Measurements from ENCODE around the gene PBX2. TPM values are rescaled to one million over a fixed set of nuclear protein-coding genes. Genes with fewer than 3 reads are reported as not detected.

Gene PBX2
- total RNA-seq, 2 experiments from 2014 or later, result 69.4 to 73.1 TPM

DNA sequence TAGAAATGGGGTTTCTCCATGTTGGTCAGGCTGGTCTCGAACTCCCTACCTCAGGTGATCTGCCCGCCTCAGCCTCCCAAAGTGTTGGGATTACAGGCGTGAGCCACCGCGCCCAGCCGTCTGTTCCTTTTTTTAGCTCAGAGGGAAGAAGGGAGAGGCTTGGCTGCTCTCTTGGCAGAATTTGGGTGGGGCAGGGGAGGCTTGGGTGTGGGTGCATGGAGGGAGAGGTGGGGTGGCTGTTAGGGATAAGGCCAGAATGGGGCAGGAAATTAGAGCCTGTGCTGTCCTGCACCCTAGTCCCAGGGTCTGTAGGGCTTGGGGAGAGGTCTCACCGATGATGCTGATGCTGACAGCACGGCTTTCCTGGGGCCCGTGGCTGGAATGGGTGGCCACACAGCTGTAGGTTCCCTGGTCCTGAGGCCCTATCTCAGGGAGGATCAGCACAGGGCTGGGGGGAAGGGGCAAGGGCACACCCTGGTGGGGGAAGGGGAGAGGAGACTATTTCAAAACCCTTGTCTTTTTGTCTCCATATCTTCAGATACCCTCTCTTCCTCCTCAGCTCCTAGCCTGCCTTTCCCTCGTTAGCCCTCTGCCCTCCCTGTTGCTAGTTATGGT lies 8.0 kb downstream of the PBX2 start:
- Mint-ChIP-seq H3K4me3 (no peak overlapping the region), H3K36me3 (ENCODE audit: low read depth) (peaks cover 60% of the 10 kb centered on the region), H3K27ac (no peak overlapping the region), H3K9me3 (no peaks in the 10 kb centered on the region), H3K4me1 (peaks cover 48% of the 10 kb centered on the region), H3K27me3 (no peaks in the 10 kb centered on the region)
- ChIA-PET CTCF (interaction anchor here (1.2 kb wide), 1 partner anchor 13 kb away, joined by 4 read pairs; no protein-coding TSS in a partner anchor), POLR2A (interaction anchor here (8.0 kb wide), 1 partner anchor 9 kb away, joined by 155 read pairs; the partner anchor contains the start of genes GPSM3 and PBX2)
- DNase-seq, result no peak

DNA sequence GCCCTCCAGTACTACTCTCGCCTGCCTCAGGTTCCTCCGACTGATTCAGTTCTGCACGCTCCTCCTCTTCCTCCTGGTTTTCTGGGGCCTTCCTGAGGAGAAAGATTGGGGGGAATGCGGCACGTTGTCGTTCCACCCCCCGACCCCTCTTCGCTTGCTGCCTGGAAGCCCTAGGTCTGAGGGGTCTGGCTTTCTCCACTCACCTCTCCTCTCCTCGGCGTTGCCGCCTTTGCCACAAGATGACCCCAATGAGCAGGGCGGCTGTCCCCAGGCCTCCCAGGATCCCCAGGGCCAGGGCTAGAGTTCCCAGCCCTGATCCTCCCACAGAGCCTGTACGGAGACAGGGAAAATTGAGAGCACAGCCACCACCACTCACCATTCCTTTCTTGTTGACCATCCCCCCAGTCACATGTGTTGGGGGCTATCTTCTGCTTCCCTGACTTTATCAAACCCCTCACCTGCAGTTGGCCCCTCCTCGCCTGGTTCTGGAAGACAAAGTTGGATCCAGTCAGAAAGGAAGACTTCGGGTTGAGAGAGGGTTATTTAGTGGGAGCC lies 8.8 kb downstream of the PBX2 start:
- no peaks in the 10 kb centered on the region for H3K27me3 Mint-ChIP-seq
- ChIA-PET POLR2A (interaction anchor here (8.0 kb wide), 1 partner anchor 10 kb away, joined by 155 read pairs; the partner anchor contains the start of genes GPSM3 and PBX2), CTCF (interaction anchor here (1.2 kb wide), 1 partner anchor 14 kb away, joined by 4 read pairs; no protein-coding TSS in a partner anchor)
- no peaks in the 10 kb centered on the region for H3K9me3 Mint-ChIP-seq
- H3K4me1 Mint-ChIP-seq, result peaks cover 48% of the 10 kb centered on the region
- H3K36me3 Mint-ChIP-seq (ENCODE audit: low read depth), result peaks cover 52% of the 10 kb centered on the region
- H3K4me3 Mint-ChIP-seq, result no peak overlapping the region
- H3K27ac Mint-ChIP-seq, result no peak overlapping the region
- DNase-seq, result no peak

DNA sequence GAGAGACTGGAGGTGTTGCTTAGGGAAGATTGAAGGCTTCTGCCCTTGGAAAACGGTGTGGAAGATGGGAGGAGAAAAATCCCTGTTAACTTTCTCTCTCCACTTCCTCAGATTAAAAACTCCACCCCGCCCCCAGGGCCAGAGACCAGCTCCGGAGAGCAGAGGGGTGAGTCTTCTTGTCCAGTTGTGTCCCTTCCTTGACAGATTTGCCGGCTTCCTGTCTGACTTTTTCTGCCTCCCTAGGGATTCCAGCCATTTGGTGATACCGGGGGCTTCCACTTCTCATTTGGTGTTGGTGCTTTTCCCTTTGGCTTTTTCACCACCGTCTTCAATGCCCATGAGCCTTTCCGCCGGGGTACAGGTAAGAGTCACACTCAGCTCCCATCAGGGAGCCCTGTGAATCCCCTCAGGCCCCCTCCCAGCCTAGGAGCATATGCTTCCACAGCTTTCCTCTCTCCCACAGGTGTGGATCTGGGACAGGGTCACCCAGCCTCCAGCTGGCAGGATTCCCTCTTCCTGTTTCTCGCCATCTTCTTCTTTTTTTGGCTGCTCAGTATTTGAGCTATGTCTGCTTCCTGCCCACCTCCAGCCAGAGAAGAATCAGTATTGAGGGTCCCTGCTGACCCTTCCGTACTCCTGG lies 10.1 kb downstream of the PBX2 start:
- Mint-ChIP-seq H3K27me3 (no peaks in the 10 kb centered on the region), H3K36me3 (ENCODE audit: low read depth) (peaks cover 43% of the 10 kb centered on the region), H3K27ac (peak overlapping the region; percentile 90), H3K4me3 (peak overlapping the region; percentile 34), H3K9me3 (no peaks in the 10 kb centered on the region), H3K4me1 (peaks cover 46% of the 10 kb centered on the region)
- ChIA-PET CTCF (interaction anchor here (1.4 to 1.8 kb wide), 3 partner anchors 10 to 16 kb away, joined by 6 to 12 read pairs (median 8); partner anchors contain the start of genes GPSM3 and PBX2), POLR2A (interaction anchor here (1.4 to 8.0 kb wide), 3 partner anchors 11 to 665 kb away, joined by 3 to 155 read pairs (median 31); partner anchors contain the start of genes ATF6B, FKBPL, GPSM3 and PBX2)
- DNase-seq, result no peak

DNA sequence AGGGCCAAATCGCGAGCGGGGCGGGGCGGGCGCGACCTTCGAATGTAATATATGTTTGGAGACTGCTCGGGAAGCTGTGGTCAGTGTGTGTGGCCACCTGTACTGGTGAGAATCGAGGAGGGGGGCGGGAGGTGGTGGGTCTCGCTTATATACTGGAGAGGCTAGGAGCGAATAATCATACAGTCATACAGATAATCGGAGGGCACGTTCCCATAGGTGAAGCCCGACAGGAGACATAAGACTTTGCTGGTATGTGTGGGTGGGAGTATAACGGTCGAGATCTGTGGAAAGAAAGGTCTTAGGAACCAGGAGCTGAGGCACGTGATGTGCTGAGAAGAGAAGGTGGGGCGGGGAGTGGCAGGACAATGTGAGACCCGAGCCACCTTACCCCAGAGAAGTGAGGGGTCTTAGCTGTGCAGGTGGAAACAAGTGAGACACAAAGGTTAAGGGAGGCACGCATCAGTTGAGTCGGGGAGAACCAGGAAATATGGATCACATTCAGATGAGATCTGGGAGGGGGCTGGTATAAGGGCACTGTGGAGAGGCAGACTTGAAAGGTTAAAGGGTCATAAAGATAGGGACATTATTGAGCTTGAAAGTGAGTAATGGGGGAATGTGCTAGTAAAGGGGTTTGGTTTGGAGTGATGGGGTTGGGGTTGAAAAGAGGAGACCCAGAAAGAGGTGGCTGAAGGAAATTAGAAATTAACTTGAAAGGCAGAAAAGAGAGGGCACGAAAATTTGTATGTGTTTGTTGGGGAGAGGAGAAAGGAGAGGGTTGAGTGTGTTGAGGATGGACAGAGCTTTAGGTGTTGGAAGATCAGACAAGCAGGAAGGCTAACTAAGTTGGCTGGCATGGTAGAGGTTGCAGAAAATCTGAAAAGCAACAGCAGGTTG lies 11.2 kb downstream of the PBX2 start:
- peaks cover 37% of the 10 kb centered on the region for H3K36me3 Mint-ChIP-seq (ENCODE audit: low read depth)
- H3K4me3 Mint-ChIP-seq, result peak overlapping the region; percentile 91
- CTCF ChIA-PET, result interaction anchor here (1.4 to 1.8 kb wide), 3 partner anchors 11 to 17 kb away, joined by 6 to 12 read pairs (median 8); partner anchors contain the start of genes GPSM3 and PBX2
- peak overlapping the region; percentile 90 for H3K27ac Mint-ChIP-seq
- H3K4me1 Mint-ChIP-seq, result peaks cover 54% of the 10 kb centered on the region
- H3K9me3 Mint-ChIP-seq, result no peaks in the 10 kb centered on the region
- POLR2A ChIA-PET, result interaction anchor here (1.4 to 8.0 kb wide), 3 partner anchors 12 to 666 kb away, joined by 3 to 155 read pairs (median 31); partner anchors contain the start of genes ATF6B, FKBPL, GPSM3 and PBX2
- DNase-seq, result no peak
- H3K27me3 Mint-ChIP-seq, result no peaks in the 10 kb centered on the region

DNA sequence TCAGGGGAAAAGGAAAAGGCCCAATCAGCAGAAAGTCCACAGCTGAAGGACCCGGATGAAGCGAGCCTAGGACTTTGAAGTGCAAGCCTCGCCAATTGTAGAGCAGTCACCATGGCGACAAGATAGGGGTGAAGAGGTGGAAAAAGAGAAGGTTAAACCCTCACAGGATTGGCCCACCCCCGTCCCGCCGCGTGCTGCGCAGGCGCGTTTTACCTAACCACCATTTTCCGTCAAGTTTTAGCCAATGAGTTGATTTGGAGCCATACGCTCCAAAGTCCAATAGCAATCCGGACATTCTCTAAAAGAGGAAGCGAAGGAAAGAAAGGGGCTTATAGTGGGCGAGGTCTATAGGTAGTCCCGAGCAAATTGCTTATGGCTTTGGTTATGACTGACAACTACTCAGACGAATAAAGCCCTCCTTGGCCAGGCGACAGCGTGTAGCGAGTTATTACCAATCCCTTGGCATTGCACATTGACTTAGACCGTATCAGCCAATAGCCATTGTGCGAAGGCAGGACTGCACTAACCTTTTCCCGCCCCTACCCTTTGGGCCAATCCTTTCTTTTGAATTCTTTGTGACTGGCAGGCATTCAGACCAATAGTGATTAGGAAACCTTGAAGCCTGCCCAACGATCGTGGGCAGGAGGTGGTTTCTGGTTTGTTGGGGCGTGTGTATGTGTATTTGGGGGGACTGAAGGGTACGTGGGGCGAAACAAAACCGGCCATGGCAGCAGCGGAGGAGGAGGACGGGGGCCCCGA lies 12.0 kb downstream of the PBX2 start, which contains the start of gene RNF5:
TSS of gene RNF5 (plus strand) at position 618 of the 759 bp plus-strand sequence. CDS start at position 725, 107 bp downstream.
- ChIA-PET POLR2A (interaction anchor here (0.6 to 8.0 kb wide), 9 partner anchors 13 to 698 kb away, joined by 3 to 155 read pairs (median 3); partner anchors contain the start of genes ATF6B, DDX39B, DXO and EGFL8), CTCF (interaction anchor here (1.0 to 2.4 kb wide), 3 partner anchors 18 to 23 kb away, joined by 4 to 20 read pairs (median 12); no protein-coding TSS in a partner anchor)
- Mint-ChIP-seq H3K27me3 (no peaks in the 10 kb centered on the region), H3K4me3 (peak within 1 kb of the TSS; percentile 91), H3K36me3 (ENCODE audit: low read depth) (peaks cover 31% of the 10 kb centered on the region), H3K4me1 (peaks cover 62% of the 10 kb centered on the region), H3K9me3 (no peaks in the 10 kb centered on the region), H3K27ac (peak within 1 kb of the TSS; percentile 90)
- DNase-seq, result peak; percentile 95

DNA sequence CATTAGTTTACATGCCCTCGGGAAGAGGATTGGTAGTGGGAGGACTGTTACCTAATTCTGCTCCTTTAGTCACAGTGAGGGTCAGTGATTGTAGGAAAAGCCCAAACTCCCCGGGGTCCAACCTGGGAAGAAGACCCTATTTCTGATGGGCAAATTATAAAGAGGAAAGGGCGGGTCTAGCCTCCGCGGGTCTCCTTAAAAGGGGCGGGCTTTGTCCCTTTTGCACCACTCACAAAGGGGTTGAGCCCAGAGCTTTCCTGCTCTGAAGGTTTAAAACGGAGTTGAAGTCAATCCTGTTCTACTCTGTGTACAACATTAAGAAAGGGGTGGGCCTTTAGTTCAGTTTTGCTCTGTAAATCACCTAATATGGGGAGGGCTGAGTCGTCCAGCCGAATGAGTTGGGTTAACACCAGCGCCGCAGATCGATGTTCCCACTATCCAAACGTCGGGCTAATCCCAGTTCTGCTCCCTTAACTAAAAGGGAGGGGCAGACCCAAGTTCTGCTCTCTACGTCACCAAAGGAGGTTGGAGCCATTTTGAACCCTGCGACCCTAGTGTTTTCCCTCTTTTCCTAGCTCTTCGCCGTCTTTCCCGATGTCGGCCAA lies 12.7 kb downstream of the PBX2 start:
- POLR2A ChIA-PET, result interaction anchor here (0.6 to 8.0 kb wide), 9 partner anchors 12 to 795 kb away, joined by 3 to 155 read pairs (median 3); partner anchors contain the start of genes ATF6B, DDX39B, DXO and EGFL8
- no peaks in the 10 kb centered on the region for H3K9me3 Mint-ChIP-seq

DNA sequence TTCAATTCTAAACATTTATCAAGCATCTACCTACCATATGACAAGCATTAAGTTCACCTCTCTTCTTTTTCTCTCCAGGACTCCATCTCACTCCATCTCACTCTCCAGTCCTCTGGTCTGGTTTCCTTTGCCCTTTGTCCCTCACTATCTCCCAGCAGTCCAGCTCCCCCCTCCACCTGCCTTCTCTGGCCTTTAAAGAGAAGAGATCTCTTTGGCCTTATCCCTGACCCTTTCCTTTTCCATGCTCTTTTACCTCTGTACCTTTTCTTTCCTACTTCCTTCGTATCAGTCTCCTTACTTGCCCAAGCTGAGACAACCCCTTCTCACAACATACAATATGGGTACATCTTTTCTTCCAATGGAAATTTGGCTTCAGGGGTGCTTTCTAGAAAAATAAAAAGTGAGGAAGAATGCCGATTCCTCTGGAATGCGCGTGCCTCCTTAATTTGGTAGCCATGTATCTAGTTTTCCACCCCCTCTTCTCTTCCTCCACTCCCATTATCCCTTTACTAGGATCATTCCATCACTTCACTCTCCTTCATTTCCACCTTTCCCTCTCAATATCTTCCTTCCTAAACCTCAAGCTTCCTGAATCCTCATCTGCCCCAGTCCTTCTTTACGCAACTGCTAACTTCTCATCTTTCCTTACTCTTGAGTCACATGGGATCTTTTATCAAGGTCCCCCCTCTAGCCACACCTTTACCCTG lies 13.4 kb downstream of the PBX2 start:
- H3K9me3 Mint-ChIP-seq, result no peaks in the 10 kb centered on the region

More for the DNA sequence above, 12.7 kb downstream of the PBX2 start:
- DNase-seq, result peak; percentile 50
- CTCF ChIA-PET, result interaction anchor here (1.0 to 2.4 kb wide), 2 partner anchors 18 to 22 kb away, joined by 4 to 20 read pairs; no protein-coding TSS in a partner anchor
- H3K4me1 Mint-ChIP-seq, result peaks cover 66% of the 10 kb centered on the region
- H3K36me3 Mint-ChIP-seq (ENCODE audit: low read depth), result peaks cover 27% of the 10 kb centered on the region
- peak overlapping the region; percentile 91 for H3K4me3 Mint-ChIP-seq
- no peaks in the 10 kb centered on the region for H3K27me3 Mint-ChIP-seq
- peak overlapping the region; percentile 90 for H3K27ac Mint-ChIP-seq

DNA sequence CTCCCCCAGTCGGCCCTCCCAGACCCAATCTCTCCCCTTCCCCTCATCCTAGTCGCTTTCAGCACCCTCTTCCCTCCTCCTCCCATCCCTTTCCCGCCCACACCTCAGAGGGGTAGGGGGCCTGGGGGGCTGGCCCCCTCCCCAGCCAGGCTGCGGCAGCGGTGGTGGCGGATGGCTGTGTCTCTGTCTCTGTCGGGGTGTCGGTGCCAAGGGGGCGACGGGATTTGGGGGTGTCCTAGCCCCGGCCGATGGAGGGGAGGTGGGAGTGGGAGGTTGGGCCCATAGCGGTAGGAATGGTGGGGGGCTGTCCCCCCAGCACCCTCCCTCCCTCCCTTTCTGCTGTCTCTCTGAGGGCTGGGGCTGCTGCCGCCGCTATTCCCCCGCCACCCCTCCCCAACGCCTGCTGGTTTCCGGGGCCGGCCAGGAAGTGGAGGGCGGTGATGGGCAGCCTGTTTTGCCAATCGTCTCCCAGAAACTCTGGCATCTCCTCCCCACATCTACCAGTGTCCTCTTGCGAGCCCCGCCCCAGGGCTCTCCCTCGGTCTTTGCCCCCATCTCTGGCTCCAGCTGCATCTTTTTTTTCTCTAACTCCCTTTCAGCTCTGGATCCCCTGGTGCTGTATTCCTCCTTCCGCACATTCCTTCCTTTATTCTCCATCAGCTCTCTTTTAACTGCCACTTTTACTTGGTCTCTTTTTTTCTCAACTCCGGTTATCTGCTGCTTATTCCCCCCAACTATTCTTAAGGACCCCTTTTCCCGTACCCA lies 14.1 kb downstream of the PBX2 start, which contains the start of gene AGPAT1:
TSS of gene AGPAT1 (minus strand) at position 374 of the 765 bp plus-strand sequence. CDS start 4,588 bp downstream, outside the sequence.
- peak within 1 kb of the TSS; percentile 91 for H3K4me3 Mint-ChIP-seq
- no peaks in the 10 kb centered on the region for H3K27me3 Mint-ChIP-seq
- peaks cover 68% of the 10 kb centered on the region for H3K4me1 Mint-ChIP-seq
- H3K36me3 Mint-ChIP-seq (ENCODE audit: low read depth), result peaks cover 23% of the 10 kb centered on the region
- no peaks in the 10 kb centered on the region for H3K9me3 Mint-ChIP-seq
- CTCF ChIA-PET, result interaction anchor here (0.5 to 2.4 kb wide), 3 partner anchors 17 to 202 kb away, joined by 3 to 20 read pairs (median 3); partner anchors contain the start of gene GPSM3
- peak within 1 kb of the TSS; percentile 90 for H3K27ac Mint-ChIP-seq
- POLR2A ChIA-PET, result interaction anchor here (0.6 to 8.0 kb wide), 4 partner anchors 15 to 796 kb away, joined by 3 to 155 read pairs (median 18); partner anchors contain the start of genes ATF6B, FKBPL, GPSM3 and PBX2
- peak; percentile 97 for DNase-seq

More for the DNA sequence above, 13.4 kb downstream of the PBX2 start:
- peaks cover 27% of the 10 kb centered on the region for H3K36me3 Mint-ChIP-seq (ENCODE audit: low read depth)
- POLR2A ChIA-PET, result interaction anchor here (0.6 to 8.0 kb wide), 8 partner anchors 15 to 795 kb away, joined by 3 to 155 read pairs (median 4); partner anchors contain the start of genes ATF6B, DXO, FKBPL and GPSM3
- peaks cover 66% of the 10 kb centered on the region for H3K4me1 Mint-ChIP-seq
- DNase-seq, result no peak
- H3K27ac Mint-ChIP-seq, result peak overlapping the region; percentile 90
- H3K27me3 Mint-ChIP-seq, result no peaks in the 10 kb centered on the region
- H3K4me3 Mint-ChIP-seq, result peak overlapping the region; percentile 91
- CTCF ChIA-PET, result interaction anchor here (0.5 to 2.4 kb wide), 3 partner anchors 16 to 203 kb away, joined by 3 to 20 read pairs (median 3); partner anchors contain the start of gene GPSM3

DNA sequence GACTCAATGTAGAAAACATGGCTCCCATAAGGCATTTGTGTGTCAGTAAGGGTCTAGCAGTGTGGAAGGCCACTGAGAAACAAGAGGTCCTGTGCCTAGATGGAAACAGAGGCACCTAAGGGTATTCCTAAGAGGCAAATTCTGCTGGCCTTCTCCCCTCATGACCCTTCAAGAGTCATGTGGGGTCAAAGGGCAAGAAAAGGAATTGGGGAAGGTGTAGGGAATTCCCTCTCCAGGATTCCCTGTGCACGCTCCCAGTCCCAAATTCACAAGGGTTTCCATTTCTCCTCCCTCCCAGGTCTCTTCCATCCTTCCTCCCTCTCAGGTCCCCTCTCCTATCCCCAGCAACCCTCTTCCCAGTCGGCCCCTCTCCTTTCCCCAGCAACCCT lies 14.7 kb downstream of the PBX2 start:
- Mint-ChIP-seq H3K4me3 (peak overlapping the region; percentile 91), H3K27ac (peak overlapping the region; percentile 51), H3K36me3 (ENCODE audit: low read depth) (peaks cover 23% of the 10 kb centered on the region), H3K27me3 (no peaks in the 10 kb centered on the region), H3K4me1 (peaks cover 62% of the 10 kb centered on the region), H3K9me3 (no peaks in the 10 kb centered on the region)
- no peak for DNase-seq
- ChIA-PET POLR2A (no interaction called here), CTCF (no interaction called here)

DNA sequence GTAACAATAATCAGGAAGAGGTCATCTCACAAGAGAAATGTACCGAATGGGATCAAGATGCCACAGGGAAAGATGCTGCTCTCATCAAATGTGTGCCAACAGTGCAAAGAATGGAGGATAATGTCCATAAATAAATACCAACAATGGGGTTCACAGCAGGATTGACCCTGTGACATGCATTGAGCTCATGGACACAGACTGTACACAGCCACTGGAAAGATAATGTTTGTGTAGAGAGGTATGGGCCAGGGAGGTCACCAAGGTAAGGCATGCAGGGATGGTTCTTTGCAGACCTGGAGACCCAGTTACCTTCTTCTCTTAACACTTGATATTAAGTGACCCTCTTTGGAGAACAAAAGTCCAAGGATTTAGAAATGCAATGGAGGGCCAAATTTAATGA lies 15.6 kb downstream of the PBX2 start:
- Mint-ChIP-seq H3K4me1 (peaks cover 54% of the 10 kb centered on the region), H3K27me3 (no peaks in the 10 kb centered on the region), H3K27ac (no peak overlapping the region), H3K9me3 (no peaks in the 10 kb centered on the region), H3K36me3 (ENCODE audit: low read depth) (peaks cover 28% of the 10 kb centered on the region), H3K4me3 (peak overlapping the region; percentile 91)
- ChIA-PET CTCF (no interaction called here), POLR2A (no interaction called here)
- no peak for DNase-seq

All from activated CD4-positive, alpha-beta memory T cell treated with anti-CD3 and anti-CD28 coated beads, Interleukin-2, amount 10 ng/mL, durations not matched to agents 7 days and 5 days (primary cell).